ENCODE measurements around the gene PSAPL1. TPM values are rescaled to one million over a fixed set of nuclear protein-coding genes. Genes with fewer than 3 reads are reported as not detected.

Gene PSAPL1
- total RNA-seq, 1 donor from 2014 or later: not detected

DNA sequence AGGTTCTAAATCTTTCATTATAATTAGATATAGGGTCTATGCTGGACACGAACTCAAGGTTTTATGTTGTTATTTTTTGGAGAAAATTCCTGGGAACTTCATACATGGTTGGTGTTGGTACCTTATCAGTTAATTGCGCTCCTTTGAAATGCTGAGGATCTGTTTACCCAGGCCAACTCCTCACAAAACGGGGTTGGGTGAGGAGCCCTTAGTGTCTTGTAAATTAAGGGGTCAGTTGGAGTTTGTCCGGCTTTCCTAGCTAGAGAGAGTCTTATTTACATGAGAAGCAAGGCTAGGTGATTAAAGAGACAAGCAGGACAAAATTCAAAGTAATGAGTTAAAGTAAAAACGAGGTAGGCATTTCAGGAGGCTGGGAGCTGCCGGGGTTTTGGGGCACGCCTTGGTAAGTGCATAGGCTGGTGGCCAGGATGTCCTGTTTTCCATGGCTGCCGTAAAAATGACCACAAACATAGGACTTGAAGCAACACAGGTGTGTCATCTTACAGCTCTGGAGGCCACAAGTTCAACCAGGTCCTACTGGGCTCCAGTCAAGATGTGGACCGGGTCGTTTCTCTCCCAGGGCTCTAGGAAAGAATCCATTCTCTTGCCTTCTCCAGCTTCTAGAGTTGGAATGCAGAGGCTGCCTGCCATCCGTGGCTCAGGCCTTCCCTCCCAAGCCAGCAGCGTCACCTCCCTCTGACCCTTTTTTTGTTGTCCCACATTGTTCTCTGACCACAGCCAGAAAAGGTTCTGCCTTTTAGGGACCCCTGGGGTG, 19.8 kb downstream of the PSAPL1 start:
- Histone ChIP-seq H3K4me3 (ENCODE audit: low read depth, low read length) (no peak overlapping the region), H3K36me3 (ENCODE audit: control insufficient read depth, insufficient read depth, low read length) (no peaks in the 10 kb centered on the region), H3K27me3 (ENCODE audit: control insufficient read depth, insufficient read depth, low read length) (peaks cover 7% of the 10 kb centered on the region)
- DNase-seq (ENCODE audit: low read depth): no peak
- TF ChIP-seq, protein P1, sequence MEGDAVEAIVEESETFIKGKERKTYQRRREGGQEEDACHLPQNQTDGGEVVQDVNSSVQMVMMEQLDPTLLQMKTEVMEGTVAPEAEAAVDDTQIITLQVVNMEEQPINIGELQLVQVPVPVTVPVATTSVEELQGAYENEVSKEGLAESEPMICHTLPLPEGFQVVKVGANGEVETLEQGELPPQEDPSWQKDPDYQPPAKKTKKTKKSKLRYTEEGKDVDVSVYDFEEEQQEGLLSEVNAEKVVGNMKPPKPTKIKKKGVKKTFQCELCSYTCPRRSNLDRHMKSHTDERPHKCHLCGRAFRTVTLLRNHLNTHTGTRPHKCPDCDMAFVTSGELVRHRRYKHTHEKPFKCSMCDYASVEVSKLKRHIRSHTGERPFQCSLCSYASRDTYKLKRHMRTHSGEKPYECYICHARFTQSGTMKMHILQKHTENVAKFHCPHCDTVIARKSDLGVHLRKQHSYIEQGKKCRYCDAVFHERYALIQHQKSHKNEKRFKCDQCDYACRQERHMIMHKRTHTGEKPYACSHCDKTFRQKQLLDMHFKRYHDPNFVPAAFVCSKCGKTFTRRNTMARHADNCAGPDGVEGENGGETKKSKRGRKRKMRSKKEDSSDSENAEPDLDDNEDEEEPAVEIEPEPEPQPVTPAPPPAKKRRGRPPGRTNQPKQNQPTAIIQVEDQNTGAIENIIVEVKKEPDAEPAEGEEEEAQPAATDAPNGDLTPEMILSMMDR (IDR thresholded peaks at IDR 0.05; ENCODE audit: insufficient read depth, low read length, poor library complexity, severe bottlenecking): no peak

DNA sequence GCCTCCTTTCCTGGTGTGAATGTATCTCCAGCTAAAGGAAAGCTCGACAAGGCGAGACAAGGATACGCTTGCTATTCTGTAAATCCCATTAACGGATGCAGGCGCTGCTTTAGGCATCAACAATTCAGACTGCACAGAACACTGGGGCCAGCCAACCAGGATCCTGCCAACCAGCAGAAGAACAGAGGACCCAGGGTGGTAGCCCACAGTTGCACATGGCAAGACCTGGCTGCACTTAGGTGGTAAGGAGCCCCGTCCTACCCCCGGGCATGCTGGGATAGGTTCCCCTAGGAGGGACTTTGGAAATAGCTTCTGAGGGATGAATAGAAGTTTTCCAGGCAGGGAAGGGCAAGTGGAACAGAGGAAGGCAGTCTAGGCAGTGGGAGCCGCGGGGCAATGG, 20.7 kb downstream of the PSAPL1 start:
- H3K36me3 ChIP-seq (ENCODE audit: control insufficient read depth, insufficient read depth, low read length): no peaks in the 10 kb centered on the region
- peaks cover 7% of the 10 kb centered on the region for H3K27me3 ChIP-seq (ENCODE audit: control insufficient read depth, insufficient read depth, low read length)
- no peak for DNase-seq (ENCODE audit: low read depth)
- TF ChIP-seq, protein P1 (IDR thresholded peaks at IDR 0.05; ENCODE audit: insufficient read depth, low read length, poor library complexity, severe bottlenecking): no peak
- no peak overlapping the region for H3K4me3 ChIP-seq (ENCODE audit: low read depth, low read length)

GRCh38 chr4:7412554-7412912, 22.2 kb downstream of the PSAPL1 start:
- no peak for DNase-seq (ENCODE audit: low read depth)
- Histone ChIP-seq H3K4me3 (ENCODE audit: low read depth, low read length) (no peak overlapping the region), H3K36me3 (ENCODE audit: control insufficient read depth, insufficient read depth, low read length) (no peaks in the 10 kb centered on the region), H3K27me3 (ENCODE audit: control insufficient read depth, insufficient read depth, low read length) (peaks cover 7% of the 10 kb centered on the region)
- TF ChIP-seq, protein P1 (IDR thresholded peaks at IDR 0.05; ENCODE audit: insufficient read depth, low read length, poor library complexity, severe bottlenecking): no peak

DNA sequence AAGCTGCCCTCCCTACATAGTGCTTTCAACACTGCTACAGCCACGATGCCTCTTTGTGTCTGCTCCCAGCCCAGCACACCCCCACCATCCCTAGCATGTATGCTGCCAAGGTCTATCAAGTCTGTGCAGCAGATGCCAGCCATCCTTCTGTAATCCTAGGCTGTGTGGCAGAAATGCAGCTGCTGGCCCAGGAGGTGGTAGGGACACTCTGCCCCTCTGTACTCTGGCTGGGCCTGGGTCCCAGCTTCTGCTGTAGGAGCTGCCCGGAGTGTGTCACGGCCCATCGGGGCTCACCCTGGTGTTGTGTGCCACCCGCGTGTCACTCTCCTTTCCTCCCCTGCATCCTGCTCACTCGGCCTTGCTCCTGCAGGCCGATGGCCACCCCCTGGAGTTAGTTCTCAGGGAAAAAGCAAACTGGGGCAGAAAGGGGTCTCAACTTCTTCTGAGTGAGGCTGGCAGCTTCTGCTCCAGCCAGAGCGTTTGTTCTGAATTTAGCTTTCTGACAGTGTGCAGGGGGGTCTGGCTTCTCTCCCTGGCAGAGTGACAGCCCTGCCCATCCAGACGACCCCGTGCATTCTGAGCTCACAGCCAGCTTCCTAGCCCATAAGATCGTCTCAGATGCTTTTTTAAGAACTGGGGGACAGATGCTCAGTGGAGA, 22.7 kb downstream of the PSAPL1 start:
- TF ChIP-seq, protein P1 (IDR thresholded peaks at IDR 0.05; ENCODE audit: insufficient read depth, low read length, poor library complexity, severe bottlenecking): no peak
- no peaks in the 10 kb centered on the region for H3K36me3 ChIP-seq (ENCODE audit: control insufficient read depth, insufficient read depth, low read length)
- no peak overlapping the region for H3K4me3 ChIP-seq (ENCODE audit: low read depth, low read length)
- DNase-seq (ENCODE audit: low read depth): no peak
- peaks cover 7% of the 10 kb centered on the region for H3K27me3 ChIP-seq (ENCODE audit: control insufficient read depth, insufficient read depth, low read length)

- H3K4me3 ChIP-seq (ENCODE audit: low read depth, low read length): no peak overlapping the region
- no peak for DNase-seq (ENCODE audit: low read depth)
- TF ChIP-seq, protein P1 (IDR thresholded peaks at IDR 0.05; ENCODE audit: insufficient read depth, low read length, poor library complexity, severe bottlenecking): no peak
- no peaks in the 10 kb centered on the region for H3K36me3 ChIP-seq (ENCODE audit: control insufficient read depth, insufficient read depth, low read length)
- H3K27me3 ChIP-seq (ENCODE audit: control insufficient read depth, insufficient read depth, low read length): peaks cover 5% of the 10 kb centered on the region
Observed at GRCh38 chr4:7411491-7411890, 23.2 kb downstream of the PSAPL1 start.
